Mesothelial cell of epicardium (in vitro differentiated cells): ENCODE results near the gene CCR5AS.

ENCODE experiments used
- DNase-seq, 2 experiments: peaks; one replicate each; pipeline ENCODE4 v3.0.0; 2021; ENCODE audit warnings: low spot score in 2 of 2; ENCODE audit not compliant: unreplicated experiment in 2 of 2
- H3K27ac Mint-ChIP-seq: 2 replicates; pipeline ENCODE4 v1.8.0; 2021; ENCODE audit warnings: mixed read lengths
- H3K27me3 Mint-ChIP-seq: 2 replicates; pipeline ENCODE4 v1.8.0; 2021; ENCODE audit warnings: low read depth, mixed read lengths
- H3K36me3 Mint-ChIP-seq: 2 replicates; pipeline ENCODE4 v1.8.0; 2021; ENCODE audit warnings: mixed read lengths
- H3K4me1 Mint-ChIP-seq: 2 replicates; pipeline ENCODE4 v1.8.0; 2021; ENCODE audit warnings: mixed read lengths
- H3K4me3 Mint-ChIP-seq: 2 replicates; pipeline ENCODE4 v1.8.0; 2021; ENCODE audit warnings: mild to moderate bottlenecking, moderate library complexity, mixed read lengths
- H3K9me3 Mint-ChIP-seq: 2 replicates; pipeline ENCODE4 v1.8.0; 2021; ENCODE audit warnings: mixed read lengths
- TF ChIP-seq, protein P1 (sequence below): fragments of 200-600 bp; sonication (generic); IDR thresholded peaks from one replicate; pipeline ENCODE4 v1.5.0; 2021; ENCODE audit warnings: antibody characterized with exemption; ENCODE audit not compliant: unreplicated experiment

Gene CCR5AS

DNA sequence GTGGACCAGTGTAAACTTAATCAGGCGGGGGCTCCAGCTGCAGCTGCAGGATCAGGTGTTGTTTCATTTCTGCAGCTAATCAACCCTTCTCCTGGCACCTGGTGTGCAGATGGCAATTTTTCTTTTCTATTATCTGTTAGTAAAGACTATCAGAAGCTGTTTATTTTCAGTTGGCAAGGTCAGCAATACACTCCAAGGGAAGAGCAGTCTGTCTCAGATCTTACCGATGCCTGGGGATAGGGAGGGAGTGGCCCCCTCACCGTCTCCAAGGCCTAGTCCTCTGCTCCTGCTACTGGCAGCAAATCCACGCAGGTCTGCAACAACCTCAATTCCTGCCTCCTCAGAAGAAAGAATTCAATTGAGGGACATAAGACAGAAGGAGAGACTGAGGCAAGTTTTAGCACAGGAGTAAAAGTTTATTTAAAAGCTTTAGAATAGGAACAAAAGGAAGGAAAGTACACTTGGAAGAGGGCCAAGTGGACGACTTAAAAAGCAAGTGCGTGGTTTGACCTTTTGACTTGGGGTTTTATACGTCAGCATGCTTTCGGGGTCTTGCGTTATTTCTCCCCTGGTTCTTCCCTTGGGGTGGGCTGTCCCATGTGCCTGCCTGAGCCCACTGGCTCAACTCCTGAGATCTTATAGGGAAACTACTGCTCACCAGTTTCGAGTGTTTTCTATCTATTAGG, 9.4 kb upstream of the CCR5AS start:
- TF ChIP-seq, protein P1, sequence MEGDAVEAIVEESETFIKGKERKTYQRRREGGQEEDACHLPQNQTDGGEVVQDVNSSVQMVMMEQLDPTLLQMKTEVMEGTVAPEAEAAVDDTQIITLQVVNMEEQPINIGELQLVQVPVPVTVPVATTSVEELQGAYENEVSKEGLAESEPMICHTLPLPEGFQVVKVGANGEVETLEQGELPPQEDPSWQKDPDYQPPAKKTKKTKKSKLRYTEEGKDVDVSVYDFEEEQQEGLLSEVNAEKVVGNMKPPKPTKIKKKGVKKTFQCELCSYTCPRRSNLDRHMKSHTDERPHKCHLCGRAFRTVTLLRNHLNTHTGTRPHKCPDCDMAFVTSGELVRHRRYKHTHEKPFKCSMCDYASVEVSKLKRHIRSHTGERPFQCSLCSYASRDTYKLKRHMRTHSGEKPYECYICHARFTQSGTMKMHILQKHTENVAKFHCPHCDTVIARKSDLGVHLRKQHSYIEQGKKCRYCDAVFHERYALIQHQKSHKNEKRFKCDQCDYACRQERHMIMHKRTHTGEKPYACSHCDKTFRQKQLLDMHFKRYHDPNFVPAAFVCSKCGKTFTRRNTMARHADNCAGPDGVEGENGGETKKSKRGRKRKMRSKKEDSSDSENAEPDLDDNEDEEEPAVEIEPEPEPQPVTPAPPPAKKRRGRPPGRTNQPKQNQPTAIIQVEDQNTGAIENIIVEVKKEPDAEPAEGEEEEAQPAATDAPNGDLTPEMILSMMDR = no peak
- H3K4me3 Mint-ChIP-seq = no peak overlapping the region
- H3K27me3 Mint-ChIP-seq = no peaks in the 10 kb centered on the region
- no peaks in the 10 kb centered on the region for H3K36me3 Mint-ChIP-seq
- H3K9me3 Mint-ChIP-seq = no peaks in the 10 kb centered on the region
- peaks cover 13% of the 10 kb centered on the region for H3K4me1 Mint-ChIP-seq
- H3K27ac Mint-ChIP-seq = peak overlapping the region; percentile 55
- no peak for DNase-seq

- Mint-ChIP-seq H3K9me3 (no peaks in the 10 kb centered on the region), H3K36me3 (no peaks in the 10 kb centered on the region), H3K27me3 (peaks cover 13% of the 10 kb centered on the region), H3K27ac (no peak overlapping the region), H3K4me3 (no peak overlapping the region), H3K4me1 (peaks cover 13% of the 10 kb centered on the region)
- DNase-seq = no peak
- TF ChIP-seq, protein P1 = no peak
Observed at GRCh38 chr3:46414739-46415138, 7.9 kb upstream of the CCR5AS start.

DNA sequence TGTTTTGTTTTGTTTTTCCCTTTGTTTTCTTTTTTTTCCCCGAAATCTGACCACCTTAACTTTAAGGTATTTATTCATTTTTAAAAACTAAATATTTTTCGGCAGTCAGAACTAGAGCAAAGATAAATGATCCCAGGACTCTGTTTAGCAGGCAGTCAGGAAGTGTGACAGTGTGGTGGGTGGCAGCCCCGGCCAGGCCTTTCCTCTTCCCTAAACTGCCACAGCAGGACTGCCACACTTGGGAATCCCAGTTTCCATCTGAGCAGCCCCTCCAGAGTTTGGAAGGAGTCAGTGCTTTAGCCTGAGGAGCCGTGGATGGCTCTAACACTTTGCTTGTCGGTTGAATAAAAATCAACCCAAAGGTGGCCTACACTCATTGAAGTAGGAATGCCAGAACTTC, 7.1 kb upstream of the CCR5AS start:
- H3K4me3 Mint-ChIP-seq = no peak overlapping the region
- no peak overlapping the region for H3K27ac Mint-ChIP-seq
- no peaks in the 10 kb centered on the region for H3K36me3 Mint-ChIP-seq
- peaks cover 13% of the 10 kb centered on the region for H3K4me1 Mint-ChIP-seq
- no peak for DNase-seq
- no peaks in the 10 kb centered on the region for H3K9me3 Mint-ChIP-seq
- TF ChIP-seq, protein P1 = no peak
- peaks cover 19% of the 10 kb centered on the region for H3K27me3 Mint-ChIP-seq

GRCh38 chr3:46412786-46413298, 6.0 kb upstream of the CCR5AS start:
- TF ChIP-seq, protein P1 = no peak
- H3K4me1 Mint-ChIP-seq = peaks cover 13% of the 10 kb centered on the region
- no peaks in the 10 kb centered on the region for H3K36me3 Mint-ChIP-seq
- no peak for DNase-seq
- H3K27me3 Mint-ChIP-seq = peaks cover 30% of the 10 kb centered on the region
- H3K4me3 Mint-ChIP-seq = no peak overlapping the region
- no peak overlapping the region for H3K27ac Mint-ChIP-seq
- H3K9me3 Mint-ChIP-seq = no peaks in the 10 kb centered on the region

GRCh38 chr3:46411271-46411670, 4.4 kb upstream of the CCR5AS start:
- no peak overlapping the region for H3K4me3 Mint-ChIP-seq
- H3K36me3 Mint-ChIP-seq = no peaks in the 10 kb centered on the region
- H3K27me3 Mint-ChIP-seq = peaks cover 41% of the 10 kb centered on the region
- no peaks in the 10 kb centered on the region for H3K9me3 Mint-ChIP-seq
- H3K4me1 Mint-ChIP-seq = peaks cover 7% of the 10 kb centered on the region
- no peak overlapping the region for H3K27ac Mint-ChIP-seq
- no peak for DNase-seq
- TF ChIP-seq, protein P1 = no peak
